Retinal pigment epithelial cell (primary cell): ENCODE measurements around the gene GUCY1A1.

Experiments used
- DNase-seq: peaks from one replicate; pipeline ENCODE4 v3.0.0-alpha.2; 2010; ENCODE audit warnings: low read depth
- H3K4me3 ChIP-seq: 2 replicates; pipeline ENCODE4 v1.5.1; 2011; ENCODE audit warnings: mild to moderate bottlenecking, low read length, control low read depth, moderate library complexity
- TF ChIP-seq, protein P1 (sequence below): conservative IDR thresholded peaks from 2 replicates; pipeline ENCODE4 v1.5.1; 2011; ENCODE audit warnings: low read depth, low read length, control low read depth, inconsistent platforms

Gene GUCY1A1

DNA sequence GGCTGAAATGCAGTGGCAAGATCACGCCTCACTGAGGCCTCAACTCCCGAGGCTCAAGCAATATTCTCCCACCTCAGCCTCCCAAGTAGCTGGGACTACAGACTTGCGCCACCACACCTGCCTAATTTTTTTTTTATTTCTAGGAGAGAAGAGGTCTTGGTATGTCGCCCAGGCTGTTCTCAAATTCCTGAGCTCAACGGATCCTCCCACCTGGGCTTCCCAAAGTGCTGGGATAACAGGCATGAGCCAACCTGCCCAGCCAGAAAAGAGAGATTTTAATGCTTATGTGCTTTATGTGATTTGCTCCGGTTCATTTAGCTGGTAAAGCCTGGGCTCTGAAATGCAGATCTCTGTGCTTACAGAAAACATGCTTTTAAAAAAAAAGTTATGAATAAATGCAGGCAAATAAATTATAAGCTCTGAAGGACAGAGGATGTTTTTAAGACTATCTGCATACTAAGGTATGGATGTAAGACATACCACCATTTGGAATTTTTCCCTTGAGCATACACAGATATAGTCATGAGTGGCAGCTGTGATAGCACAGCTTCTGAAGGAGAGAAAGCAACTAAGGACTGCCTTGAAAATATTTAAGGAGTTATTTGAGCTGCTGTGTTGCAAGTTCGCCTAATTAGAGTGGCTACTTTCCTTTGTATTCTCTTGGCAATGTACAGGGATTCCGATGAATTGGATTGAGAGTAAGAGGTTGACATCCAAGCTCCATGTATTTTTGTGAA is 106.0 kb downstream of the GUCY1A1 start:
- TF ChIP-seq, protein P1, sequence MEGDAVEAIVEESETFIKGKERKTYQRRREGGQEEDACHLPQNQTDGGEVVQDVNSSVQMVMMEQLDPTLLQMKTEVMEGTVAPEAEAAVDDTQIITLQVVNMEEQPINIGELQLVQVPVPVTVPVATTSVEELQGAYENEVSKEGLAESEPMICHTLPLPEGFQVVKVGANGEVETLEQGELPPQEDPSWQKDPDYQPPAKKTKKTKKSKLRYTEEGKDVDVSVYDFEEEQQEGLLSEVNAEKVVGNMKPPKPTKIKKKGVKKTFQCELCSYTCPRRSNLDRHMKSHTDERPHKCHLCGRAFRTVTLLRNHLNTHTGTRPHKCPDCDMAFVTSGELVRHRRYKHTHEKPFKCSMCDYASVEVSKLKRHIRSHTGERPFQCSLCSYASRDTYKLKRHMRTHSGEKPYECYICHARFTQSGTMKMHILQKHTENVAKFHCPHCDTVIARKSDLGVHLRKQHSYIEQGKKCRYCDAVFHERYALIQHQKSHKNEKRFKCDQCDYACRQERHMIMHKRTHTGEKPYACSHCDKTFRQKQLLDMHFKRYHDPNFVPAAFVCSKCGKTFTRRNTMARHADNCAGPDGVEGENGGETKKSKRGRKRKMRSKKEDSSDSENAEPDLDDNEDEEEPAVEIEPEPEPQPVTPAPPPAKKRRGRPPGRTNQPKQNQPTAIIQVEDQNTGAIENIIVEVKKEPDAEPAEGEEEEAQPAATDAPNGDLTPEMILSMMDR: no peak
- no peak for DNase-seq
- no peak overlapping the region for H3K4me3 ChIP-seq

DNA sequence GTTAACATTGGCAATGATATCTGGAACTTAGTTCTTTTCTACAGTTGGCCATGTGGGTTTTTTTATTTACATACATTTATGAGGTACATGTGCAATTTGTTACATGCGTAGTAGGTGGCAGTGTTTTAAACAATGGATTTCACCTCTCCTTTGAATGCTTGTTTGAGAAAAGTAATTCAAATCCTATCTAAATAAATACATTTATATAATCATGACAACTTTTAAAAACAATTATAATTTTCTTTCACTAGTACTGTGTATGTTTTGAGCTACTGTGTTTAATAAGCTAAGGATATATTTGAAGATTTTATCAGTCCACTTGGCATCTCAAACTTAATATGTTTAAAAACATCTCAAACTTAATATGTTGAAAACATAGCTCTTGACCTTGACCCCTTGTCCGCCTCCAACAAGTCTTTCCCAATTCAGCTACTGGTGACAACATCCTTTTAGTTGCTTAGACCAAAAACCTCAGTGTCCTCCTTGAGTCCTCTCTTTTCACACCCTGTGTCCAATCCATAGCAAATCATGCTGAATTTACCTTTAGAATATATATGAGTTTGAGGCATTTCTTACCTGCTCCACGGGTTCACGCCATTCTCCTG is 106.7 kb downstream of the GUCY1A1 start:
- H3K4me3 ChIP-seq: no peak overlapping the region
- TF ChIP-seq, protein P1: peak; percentile 13
- DNase-seq: no peak

DNA sequence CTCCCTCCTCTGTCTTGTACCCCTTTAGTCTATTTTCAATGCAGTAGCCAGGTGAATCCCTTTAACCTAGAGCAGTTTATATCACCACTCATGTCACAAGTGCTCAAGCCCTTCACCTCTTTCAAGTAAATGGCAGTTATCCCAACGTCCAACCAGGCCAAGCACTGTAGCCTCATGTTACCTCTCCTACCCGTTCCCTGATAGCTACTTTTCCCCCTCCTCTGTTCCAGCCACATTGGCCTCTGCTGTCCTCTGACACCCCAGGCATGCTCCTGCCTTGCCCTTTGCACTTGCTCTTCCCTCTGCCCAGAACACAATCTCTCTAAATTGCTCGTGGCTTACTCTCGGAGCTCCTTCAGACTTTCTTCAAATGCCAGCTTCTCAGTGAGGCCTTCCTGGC is 107.4 kb downstream of the GUCY1A1 start:
- H3K4me3 ChIP-seq: no peak overlapping the region
- DNase-seq: no peak
- TF ChIP-seq, protein P1: no peak

DNA sequence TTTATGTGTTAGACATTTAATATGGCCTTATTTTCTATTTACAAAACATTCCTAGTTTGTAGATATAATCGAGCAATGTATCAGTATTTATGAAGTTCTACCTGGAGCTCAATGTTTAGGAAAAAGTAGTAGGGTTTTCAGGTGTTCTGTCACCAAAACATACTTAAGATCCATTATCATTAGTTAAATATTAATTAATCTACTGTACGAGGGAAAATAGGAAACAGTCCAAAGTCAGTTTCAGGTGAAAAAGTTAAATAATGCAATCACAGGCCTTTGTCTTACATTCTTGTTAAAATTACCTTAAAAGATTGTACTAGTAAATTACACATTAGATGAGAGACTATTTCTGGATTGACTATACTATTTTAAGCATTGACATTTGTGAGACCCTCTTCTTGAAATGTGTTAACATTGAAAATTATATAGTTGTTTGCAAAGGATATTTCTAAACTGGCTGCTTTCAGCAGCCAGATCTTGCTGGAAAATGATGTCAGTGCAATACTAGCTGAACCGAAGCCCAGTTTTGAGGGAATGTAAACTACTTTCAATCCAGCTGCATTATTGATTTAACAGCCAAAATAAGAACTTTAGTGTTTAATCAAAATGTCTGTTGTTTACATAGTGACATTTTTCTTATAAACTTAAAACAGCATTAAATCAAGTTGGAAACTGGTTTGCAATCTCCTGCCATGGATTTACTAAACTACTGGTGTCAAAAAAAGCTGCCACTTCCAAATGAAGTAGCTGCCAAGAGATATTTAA is 111.5 kb downstream of the GUCY1A1 start:
- TF ChIP-seq, protein P1: no peak
- DNase-seq: no peak

DNA sequence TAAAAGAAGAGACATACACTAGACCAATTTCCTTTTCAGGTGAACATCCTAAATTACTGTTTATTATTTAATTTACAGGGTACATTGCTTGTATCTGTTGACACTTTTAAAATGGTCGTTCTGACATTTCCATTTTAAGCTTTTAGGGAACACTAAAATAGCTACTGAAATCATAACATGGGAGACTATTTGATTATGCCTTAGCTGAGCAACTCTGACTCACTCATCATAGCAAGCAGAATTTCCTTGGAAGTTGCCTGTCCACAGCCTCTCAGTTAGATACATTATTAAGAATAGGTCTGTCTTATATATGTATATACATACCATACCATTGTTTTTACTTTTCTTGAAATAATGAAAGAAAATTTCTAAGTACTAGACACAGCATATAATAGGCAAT is 114.1 kb downstream of the GUCY1A1 start:
- H3K4me3 ChIP-seq: no peak overlapping the region
- TF ChIP-seq, protein P1: no peak
- DNase-seq: no peak

More for the DNA sequence above, 111.5 kb downstream of the GUCY1A1 start:
- H3K4me3 ChIP-seq: no peak overlapping the region

DNA sequence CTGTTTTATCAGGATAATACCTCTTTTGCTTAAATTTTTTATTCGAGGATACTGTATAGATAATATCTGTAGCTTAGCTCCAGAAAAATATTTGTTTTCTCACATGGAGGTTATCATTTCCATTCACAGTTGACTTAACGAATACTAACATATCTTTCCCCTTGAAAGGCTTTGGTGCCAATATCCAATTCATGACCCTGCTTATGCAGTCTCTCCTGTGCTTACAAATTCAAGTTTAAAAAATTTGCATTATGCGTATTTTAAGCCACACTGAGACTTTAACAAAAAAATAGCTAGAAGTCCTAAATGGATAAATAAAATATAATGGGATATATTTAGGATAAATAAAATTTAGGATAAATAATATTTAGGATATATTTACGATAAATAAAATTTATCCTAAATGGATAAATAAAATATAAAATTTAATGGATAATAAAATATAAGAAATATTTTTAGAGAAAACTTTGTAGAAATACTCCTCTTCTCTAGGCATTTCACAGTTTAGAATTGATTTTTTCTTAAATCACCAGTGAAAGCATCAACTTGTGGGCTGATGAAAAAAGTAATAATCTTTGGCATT is 114.7 kb downstream of the GUCY1A1 start:
- TF ChIP-seq, protein P1: no peak
- H3K4me3 ChIP-seq: no peak overlapping the region
- no peak for DNase-seq
